AG10803 (cell line): ENCODE data around the gene NDUFAF4.

Source experiments
- DNase-seq: peaks from one replicate; pipeline ENCODE4 v3.0.0; 2010; ENCODE audit warnings: low read depth
- H3K4me3 ChIP-seq: 2 replicates; pipeline ENCODE4 v1.5.1; 2011; ENCODE audit warnings: mild to moderate bottlenecking, low read length, control low read depth
- TF ChIP-seq, protein P1 (sequence below): conservative IDR thresholded peaks from 2 replicates; pipeline ENCODE4 v1.5.1; 2011; ENCODE audit warnings: mild to moderate bottlenecking, low read length, control low read depth, inconsistent platforms

NDUFAF4 gene

DNA sequence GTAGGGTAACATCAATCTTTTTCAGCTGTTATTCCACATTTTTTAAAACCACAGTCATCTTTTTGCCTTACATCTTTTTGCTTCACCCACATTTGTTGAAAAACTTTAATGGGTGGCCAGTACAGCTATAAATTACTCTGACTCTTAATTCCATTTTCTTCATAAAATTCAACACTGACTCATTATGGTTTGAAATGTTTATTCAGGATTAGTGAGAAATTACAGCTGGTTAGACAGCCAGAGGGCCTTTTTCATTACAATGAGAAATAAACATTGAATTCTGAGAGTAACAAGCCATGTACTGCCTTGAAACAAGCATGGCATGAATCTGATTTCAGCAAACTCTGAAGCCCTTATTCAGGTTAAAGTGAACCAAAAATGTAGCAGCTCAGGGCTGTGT, 19.5 kb downstream of the NDUFAF4 start:
- TF ChIP-seq, protein P1, sequence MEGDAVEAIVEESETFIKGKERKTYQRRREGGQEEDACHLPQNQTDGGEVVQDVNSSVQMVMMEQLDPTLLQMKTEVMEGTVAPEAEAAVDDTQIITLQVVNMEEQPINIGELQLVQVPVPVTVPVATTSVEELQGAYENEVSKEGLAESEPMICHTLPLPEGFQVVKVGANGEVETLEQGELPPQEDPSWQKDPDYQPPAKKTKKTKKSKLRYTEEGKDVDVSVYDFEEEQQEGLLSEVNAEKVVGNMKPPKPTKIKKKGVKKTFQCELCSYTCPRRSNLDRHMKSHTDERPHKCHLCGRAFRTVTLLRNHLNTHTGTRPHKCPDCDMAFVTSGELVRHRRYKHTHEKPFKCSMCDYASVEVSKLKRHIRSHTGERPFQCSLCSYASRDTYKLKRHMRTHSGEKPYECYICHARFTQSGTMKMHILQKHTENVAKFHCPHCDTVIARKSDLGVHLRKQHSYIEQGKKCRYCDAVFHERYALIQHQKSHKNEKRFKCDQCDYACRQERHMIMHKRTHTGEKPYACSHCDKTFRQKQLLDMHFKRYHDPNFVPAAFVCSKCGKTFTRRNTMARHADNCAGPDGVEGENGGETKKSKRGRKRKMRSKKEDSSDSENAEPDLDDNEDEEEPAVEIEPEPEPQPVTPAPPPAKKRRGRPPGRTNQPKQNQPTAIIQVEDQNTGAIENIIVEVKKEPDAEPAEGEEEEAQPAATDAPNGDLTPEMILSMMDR, result no peak
- DNase-seq, result peak; percentile 7
- H3K4me3 ChIP-seq, result no peak overlapping the region

DNA sequence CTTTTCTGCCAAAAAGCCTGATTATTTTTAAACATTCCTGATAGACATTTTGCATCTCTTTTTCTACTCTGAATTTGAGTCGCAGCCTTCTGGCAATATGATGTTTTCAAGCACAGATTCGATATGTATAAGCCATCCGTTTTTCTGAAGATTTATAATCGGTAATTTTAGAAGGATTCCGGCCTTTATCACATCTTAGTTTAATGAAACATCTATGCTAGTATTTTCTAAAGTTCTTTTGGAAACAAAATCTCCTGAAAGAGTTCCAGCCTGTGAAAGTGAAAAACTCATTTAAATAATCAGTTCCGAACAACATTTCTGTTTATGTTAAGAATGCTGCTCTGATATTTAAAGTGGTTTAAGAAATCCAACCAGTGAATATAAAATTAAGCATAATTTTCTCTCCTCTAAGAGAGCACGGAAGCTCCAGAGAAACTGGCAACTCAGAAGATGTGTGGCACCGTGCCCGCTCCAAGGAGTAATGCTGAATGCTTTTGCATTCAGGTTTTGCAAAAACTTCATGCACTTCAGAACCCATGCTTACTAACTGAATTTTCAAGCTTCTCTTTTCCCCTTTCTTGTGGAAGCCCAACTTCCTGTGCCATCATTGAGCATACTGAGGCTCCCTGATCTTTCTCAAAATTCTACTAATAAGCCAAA, 20.7 kb downstream of the NDUFAF4 start:
- no peak overlapping the region for H3K4me3 ChIP-seq
- TF ChIP-seq, protein P1, result no peak
- no peak for DNase-seq

DNA sequence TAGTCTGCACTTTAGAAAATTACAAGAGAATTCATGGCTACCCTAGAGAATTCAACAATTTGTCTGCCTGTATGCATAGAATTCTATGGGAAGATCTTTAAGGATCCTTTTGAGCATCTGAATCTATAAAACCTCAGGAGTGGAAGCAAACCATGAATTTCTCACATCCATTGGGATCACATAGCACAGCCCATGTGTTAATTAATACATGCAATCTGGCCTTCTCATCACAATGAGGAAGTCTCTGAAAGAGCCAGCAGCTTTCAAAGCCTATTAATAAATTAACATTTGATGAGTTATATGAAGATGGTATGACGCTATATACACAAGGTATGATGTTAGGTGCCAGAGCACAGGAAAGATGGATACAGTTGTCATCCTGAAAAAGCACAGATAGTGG, 24.7 kb downstream of the NDUFAF4 start:
- H3K4me3 ChIP-seq, result no peak overlapping the region
- TF ChIP-seq, protein P1, result no peak
- DNase-seq, result no peak

DNA sequence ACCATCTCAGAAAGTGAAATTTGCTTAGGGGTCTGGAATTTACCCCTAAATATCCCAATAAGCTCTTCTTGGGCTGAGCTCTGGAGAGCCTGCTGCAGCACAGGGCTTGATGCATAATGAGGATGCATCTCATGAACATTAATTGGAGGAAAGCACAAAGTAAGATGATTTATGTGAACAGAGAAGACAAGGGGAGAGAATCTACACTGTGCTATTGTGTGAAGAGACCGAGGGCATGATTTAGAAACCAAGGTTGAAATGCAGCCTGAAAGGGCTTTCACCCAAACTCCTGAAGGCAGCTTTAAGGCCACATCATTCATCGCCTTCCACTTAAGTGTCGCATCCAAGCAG, 32.7 kb downstream of the NDUFAF4 start:
- TF ChIP-seq, protein P1, result no peak
- H3K4me3 ChIP-seq, result no peak overlapping the region
- no peak for DNase-seq

DNA sequence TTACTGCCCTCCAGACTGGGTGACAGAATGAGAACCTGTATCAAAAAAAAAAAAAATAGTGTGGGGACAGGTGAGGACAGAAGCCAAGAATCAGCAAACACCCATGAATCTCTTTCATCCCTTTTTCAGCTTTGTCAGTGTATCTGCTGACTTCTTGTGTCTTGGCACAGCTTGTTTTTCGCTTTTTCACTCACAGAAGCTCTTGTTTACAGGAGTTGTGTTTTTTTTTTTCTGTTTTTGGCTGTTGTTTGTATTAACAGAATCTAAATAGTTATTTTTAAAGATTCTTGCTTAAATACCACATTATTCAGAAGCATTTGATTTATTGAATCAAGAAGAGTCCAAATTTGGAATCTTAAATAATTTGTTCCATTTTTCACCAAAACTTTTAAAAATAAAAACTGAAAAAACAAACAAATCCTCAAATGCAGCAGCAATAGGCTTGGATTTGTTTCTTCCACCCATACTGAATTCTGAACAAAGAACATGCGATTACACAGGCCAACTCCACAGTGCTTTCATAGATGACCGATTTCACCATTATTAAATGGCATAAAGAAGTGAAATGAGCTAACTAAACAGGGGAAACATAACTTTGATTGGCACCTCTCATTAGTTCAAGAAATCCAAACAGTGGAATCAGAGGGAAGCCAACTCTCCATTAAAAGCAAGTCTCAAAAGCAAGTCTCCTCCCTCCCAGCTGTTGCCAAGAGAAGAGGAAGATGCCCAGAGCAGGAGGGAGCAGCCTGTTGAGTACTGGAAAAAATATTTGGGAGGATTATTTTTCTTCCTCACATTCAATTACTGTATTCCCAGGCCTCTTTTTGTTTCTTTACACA, 33.3 kb downstream of the NDUFAF4 start:
- no peak overlapping the region for H3K4me3 ChIP-seq
- TF ChIP-seq, protein P1, result no peak
- no peak for DNase-seq

DNA sequence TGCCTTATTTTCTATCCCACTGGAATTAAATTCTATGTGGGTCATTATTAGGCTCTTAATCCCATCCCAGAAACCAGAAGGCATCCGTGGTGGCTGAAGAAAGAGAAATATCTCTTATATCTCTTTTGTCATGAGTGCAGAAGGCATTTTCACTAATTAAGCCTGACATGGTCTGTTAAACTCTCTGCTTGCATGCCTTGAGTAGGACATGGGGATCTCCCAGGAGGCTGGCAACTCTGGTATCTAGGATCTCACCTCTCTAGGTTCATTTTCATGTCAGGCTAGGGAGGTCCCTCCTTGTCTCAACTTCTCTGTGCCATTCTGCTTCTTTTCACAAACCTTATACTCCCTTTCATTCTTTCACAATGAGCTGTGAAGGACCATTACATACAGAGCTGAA, 35.1 kb downstream of the NDUFAF4 start:
- TF ChIP-seq, protein P1, result no peak
- no peak for DNase-seq
- H3K4me3 ChIP-seq, result no peak overlapping the region

DNA sequence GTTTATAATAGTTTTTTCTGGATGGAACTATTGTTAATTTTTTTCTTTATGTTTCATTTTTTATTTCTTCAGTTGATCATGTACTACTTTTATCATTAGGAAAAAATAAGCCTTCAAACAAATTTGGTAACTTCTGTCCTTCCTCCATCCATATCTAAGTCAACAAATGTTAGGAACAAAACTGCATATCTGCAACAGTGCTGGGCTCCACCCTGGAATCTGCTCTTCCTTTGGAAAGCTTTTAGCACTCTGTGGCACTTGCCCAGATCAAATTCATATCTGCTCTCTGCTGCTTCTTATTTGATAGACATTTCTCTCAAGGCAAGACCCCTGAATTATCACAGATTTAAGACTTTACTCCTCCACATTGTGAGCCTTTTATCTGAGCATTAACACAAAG, 36.1 kb downstream of the NDUFAF4 start:
- DNase-seq, result no peak
- TF ChIP-seq, protein P1, result no peak
- H3K4me3 ChIP-seq, result no peak overlapping the region
